Left renal cortex interstitium (tissue), 4 donors: ENCODE measurements around the gene KAT7. TPM values are rescaled to one million over a fixed set of nuclear protein-coding genes. Genes with fewer than 3 reads are reported as not detected.

Experiments used
- DNase-seq, 4 donors: peaks; one replicate each; pipeline ENCODE4 v3.0.0-alpha.2; 2013; ENCODE audit warnings: low read depth in 4 of 4, low spot score in 2 of 4, missing footprints in 1 of 4
- polyA plus RNA-seq, 4 donors: library from polyadenylated mRNA; unstranded; fragments of 120-200 nt; gene quantifications; one replicate each; pipeline ENCODE4 v1.2.1, GENCODE V29; 2013; ENCODE audit not compliant: insufficient read length in 4 of 4

Gene KAT7
- polyA plus RNA-seq, 4 donors: 44.4 to 53.8 (median 49.8) TPM

DNA sequence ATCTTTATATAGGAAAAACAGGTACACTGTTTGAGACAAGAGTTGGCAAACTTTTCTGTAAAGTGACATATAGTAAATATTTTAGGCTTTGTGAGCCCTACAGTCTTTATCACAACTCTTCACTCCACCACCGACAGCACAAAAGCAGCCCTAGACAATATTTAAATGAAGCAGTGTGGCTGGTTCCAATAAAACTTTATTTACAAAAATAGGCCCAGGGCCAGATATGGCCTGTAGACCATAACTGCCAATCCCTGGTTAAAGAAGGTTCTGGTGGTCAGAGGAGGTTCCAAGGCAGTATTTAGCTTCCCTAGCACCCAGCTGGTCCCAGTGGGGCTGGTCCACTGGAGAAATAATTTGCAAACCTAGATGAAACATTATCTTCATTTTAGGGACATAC lies 28.2 kb upstream of the KAT7 start:
- DNase-seq: no peak

DNA sequence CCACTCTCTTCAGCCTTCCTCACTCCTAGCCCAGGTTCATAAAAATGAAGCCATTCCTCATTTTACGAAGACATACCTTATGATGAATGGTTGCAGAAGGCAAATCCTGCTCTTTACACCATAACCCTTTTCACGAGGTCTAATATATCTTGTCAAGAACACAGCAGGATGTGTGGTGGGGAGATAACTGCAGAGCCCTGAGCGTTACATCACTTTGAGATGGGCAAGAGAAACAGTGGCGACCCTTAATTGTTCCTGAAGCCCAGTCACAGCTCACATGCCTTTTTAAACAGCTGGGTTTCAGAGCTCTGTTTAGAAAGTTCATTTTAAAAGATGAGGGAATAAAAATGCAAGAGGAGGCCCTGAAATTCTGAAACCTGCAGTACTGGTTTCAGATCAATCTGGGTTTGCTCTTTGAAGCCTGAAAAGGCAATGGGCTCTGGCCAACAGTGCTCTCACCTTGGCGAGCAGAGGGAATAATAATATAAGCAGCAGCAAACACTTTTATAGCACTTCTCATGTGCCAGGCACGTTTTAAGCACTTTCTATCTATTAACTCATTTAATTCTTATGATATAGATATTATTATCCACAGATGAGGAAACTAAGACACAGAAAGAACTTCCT lies 27.4 kb upstream of the KAT7 start:
- no peak for DNase-seq

GRCh38 chr17:49762151-49762941 lies 26.1 kb upstream of the KAT7 start:
- DNase-seq: no peak

DNA sequence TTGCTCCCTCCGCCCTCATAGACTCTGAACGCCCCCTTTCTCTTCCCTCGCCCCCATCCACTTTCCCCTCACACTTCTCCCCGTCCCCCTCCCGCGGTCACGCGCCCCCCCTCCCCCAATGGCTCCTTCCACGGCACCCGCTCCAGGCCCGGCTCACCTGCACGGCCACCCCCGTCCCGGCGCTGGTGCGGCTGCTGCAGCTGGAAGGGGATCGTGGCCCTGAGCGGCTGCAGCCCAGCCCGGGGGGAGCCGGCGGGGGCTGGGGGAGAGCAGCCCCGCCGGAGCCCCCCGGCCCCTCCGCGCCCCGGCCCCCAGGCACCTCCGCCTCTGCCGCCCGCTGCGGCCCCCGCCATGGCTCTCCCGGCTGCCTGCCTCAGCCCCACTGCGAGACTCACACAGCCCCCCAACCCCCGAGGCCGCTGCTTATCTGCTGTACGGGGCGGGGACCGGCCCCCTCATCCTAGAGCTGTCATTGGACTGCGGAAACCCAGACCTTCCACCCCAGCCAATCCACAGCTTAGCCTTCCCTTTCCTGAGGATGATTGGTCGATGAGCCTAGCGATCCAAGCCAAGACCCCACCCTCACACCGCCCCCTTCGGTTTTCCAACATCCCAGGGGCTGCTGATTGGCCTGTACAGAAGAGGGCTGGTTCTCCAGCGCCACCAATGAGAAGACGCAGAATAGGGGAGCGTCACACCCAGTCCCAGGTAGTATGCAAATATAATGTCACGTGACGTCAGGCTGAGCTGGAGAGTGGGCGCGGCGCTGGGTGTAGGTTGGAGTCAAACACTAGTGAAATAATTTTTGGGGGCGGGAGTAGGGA lies 24.5 kb upstream of the KAT7 start, which contains the start of gene FAM117A:
Gene FAM117A, minus strand, starts transcription at position 397 of the 824 bp plus-strand sequence. Its CDS starts 44 bp downstream, at position 353.
- peak; percentile 92 to 98 (median 94) for DNase-seq

- no peak for DNase-seq
Measured at GRCh38 chr17:49764559-49765180, 23.8 kb upstream of the KAT7 start.

GRCh38 chr17:49766918-49767530 lies 21.5 kb upstream of the KAT7 start:
- DNase-seq: no peak

DNA sequence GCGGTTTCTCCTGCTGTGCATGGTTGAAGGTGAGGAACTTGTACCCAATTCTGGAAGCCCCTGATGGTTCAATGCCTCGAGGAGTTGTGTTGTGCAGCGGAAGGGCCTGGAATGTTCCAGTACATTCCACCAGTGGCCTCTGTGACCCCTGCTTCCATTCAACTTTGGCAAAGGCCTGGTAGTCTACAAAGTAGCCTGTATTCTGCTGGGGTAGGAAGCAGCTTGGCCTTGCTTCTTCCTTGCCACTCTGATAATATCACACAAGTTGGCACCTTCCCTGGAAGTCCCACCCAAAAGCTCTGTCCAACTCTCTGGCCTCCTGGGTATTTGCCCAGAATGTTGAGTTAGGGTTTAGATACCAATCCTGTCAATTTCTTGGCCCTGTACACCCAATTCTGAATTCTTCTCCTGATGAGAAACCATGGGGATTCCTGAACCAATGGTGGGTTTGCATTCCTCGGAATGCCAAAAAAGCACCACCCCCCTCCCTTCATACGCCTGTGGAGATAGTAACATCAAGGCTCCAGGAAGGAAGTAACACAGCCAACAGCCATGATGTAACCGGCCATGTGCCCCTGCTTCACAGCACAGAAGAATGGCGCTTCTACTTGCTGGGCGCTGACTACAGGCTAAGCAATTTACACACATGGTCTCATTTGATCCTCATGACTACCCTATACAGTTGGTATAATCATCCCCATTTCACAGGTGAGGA lies 12.8 kb upstream of the KAT7 start:
- no peak for DNase-seq

DNA sequence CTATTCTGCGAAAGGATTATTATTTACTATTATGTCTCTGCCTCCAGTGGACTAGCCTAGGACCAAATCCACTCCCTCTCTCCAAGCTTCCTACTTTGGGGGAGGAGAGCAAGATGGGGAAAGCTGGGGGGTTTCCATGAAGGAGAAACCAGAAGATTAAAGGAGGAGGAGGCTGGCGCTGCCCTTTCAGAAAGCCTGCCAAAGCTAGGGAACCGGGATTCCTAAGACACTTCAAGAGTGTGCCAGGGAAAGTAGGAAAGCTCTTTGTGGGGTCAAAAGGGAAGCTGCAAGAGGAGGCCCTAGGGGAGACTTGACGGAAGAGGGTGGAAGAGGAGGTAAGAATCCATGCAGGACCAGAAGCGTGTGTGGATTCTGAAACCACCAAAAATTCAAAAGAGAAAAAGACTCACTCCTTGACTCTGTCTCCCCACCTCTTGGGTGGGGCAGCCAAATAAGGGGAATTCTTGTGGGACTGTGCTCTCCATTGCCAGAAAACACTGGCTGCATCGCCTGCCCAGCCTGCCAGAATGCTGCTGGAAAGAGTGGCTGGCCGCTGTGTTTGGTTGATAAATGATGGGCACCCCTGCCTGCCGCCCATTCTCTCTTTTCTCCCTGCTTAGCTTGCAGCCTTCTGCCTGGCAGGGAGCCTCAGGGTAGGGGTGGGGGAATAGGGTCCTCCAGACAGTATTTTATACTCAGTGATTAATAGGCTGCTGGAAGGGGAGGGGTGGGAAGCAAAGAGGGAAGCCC lies 11.8 kb upstream of the KAT7 start:
- no peak for DNase-seq

GRCh38 chr17:49777563-49777962 lies 10.9 kb upstream of the KAT7 start:
- no peak for DNase-seq

- DNase-seq: no peak
Measured at GRCh38 chr17:49779156-49779738, 9.2 kb upstream of the KAT7 start.

DNA sequence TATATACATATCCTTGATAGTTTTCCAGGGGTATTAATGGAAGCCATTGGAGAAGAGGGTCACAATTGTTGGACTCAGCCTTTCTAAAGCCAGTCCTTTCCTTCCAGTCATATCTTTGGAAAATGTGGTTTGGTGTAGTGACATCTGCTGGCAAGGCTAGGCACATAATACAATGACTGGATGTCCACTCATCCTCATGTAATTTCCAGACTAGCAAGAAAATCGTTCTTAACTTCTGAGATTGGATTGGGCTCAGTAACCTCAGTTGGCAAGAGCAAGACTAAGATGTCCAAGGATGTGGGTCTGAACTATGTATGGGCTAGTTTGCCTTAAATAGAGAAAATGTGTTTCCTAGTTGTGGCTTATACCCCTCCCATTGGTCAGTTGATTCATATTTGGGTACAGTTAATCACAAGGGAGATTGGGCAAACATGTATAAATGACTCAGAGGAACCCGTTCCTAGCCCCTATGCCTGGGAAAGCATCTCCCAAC lies 8.7 kb upstream of the KAT7 start:
- DNase-seq: no peak

DNA sequence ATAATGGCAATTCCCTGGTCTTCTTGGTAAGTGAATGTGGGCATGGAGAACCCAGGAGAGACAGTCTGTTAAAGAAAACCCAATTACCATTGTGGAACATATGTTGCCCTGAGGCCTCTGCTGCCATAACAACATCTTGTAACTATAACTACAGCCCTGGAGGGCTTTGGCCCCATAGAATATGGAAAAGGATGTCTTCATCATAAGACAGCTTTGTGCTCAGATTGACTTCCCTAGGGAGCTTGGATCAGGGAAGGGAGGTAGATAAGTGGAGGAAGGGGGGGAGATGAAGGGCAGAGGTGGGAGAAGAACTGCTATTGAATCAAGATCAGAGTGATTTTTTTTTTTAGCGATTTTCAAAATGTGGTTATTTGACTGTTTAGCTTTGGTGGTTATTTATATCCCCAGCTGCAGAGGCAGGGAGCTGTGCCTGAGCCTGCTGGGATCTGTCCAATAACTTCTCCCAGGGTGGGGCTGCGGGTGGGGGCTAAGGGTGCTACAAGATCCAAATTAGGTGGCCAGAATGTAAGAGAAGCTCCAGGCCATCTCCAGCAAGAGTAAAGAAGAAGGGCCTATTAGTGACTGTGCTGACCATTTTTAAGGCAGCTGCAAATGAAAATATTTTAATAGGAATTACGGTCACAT lies 5.3 kb upstream of the KAT7 start:
- DNase-seq: no peak

GRCh38 chr17:49783791-49784190 lies 4.7 kb upstream of the KAT7 start:
- no peak for DNase-seq

- no peak for DNase-seq
Measured at GRCh38 chr17:49784636-49785035, 3.8 kb upstream of the KAT7 start.

GRCh38 chr17:49787884-49788477 lies 500 bp upstream of the KAT7 start:
- DNase-seq: no peak

- peak in 1 of 4 donors; percentile 97 for DNase-seq
Measured at GRCh38 chr17:49789243-49789578, 730 bp downstream of the KAT7 start.

- DNase-seq: no peak
Measured at GRCh38 chr17:49793309-49793708, 4.8 kb downstream of the KAT7 start.

- DNase-seq: no peak
Measured at GRCh38 chr17:49795372-49795771, 6.9 kb downstream of the KAT7 start.
